RWPE2 (cell line): ENCODE data around the gene SLC7A7.

Experiments used
- ATAC-seq: fragments of 200-7000 bp; cut with Tn5 transposase; 3 replicates; pipeline ENCODE4 v1.9.1; 2021; ENCODE audit warnings: low read depth
- DNase-seq: peaks from one replicate; pipeline ENCODE4 v3.0.0-alpha.2; 2020; ENCODE audit warnings: low spot score
- H3K27ac ChIP-seq: fragments of 450-650 bp; 2 replicates; pipeline ENCODE4 v1.5.1; 2017; ENCODE audit warnings: mild to moderate bottlenecking; ENCODE audit not compliant: poor library complexity, severe bottlenecking
- H3K27me3 ChIP-seq: fragments of 250-450 bp; sonication (Bioruptor Pico); 2 replicates; pipeline ENCODE4 v1.5.1; 2021; ENCODE audit warnings: mild to moderate bottlenecking, moderate library complexity; ENCODE audit not compliant: insufficient read depth, poor library complexity, severe bottlenecking
- H3K36me3 ChIP-seq: fragments of 250-450 bp; sonication (Bioruptor Pico); 2 replicates; pipeline ENCODE4 v1.5.1; 2020; ENCODE audit warnings: low read depth, mild to moderate bottlenecking, moderate library complexity
- H3K4me1 ChIP-seq: fragments of 250-450 bp; sonication (Bioruptor Pico); 2 replicates; pipeline ENCODE4 v1.5.1; 2021; ENCODE audit warnings: mild to moderate bottlenecking, moderate library complexity; ENCODE audit not compliant: insufficient read depth, poor library complexity, severe bottlenecking
- H3K4me3 ChIP-seq: fragments of 250-450 bp; sonication (Bioruptor Pico); 2 replicates; pipeline ENCODE4 v1.5.1; 2021; ENCODE audit warnings: mild to moderate bottlenecking, moderate library complexity; ENCODE audit not compliant: severe bottlenecking
- H3K9me3 ChIP-seq: fragments of 250-450 bp; sonication (Bioruptor Pico); 2 replicates; pipeline ENCODE4 v1.5.1; 2021; ENCODE audit warnings: mild to moderate bottlenecking, moderate library complexity; ENCODE audit not compliant: severe bottlenecking
- CTCF ChIP-seq: fragments of 450-650 bp; IDR thresholded peaks from one replicate; pipeline ENCODE4 v1.5.1; 2017; ENCODE audit warnings: mild to moderate bottlenecking, moderate library complexity; ENCODE audit not compliant: poor library complexity, severe bottlenecking

The SLC7A7 gene

GRCh38 chr14:22773162-22774010 lies 41.8 kb downstream of the SLC7A7 start:
- Histone ChIP-seq H3K27me3 (no peaks in the 10 kb centered on the region), H3K4me1 (no peaks in the 10 kb centered on the region), H3K36me3 (peaks cover 35% of the 10 kb centered on the region), H3K4me3 (no peak overlapping the region), H3K9me3 (no peaks in the 10 kb centered on the region), H3K27ac (no peak overlapping the region)
- no peak for TF ChIP-seq CTCF
- no peak for DNase-seq
- ATAC-seq: no peak

- no peak overlapping the region for H3K4me3 ChIP-seq
- H3K9me3 ChIP-seq: no peaks in the 10 kb centered on the region
- DNase-seq (no peak), ATAC-seq (no peak)
- H3K27me3 ChIP-seq: no peaks in the 10 kb centered on the region
- TF ChIP-seq CTCF: no peak
- no peak overlapping the region for H3K27ac ChIP-seq
- H3K4me1 ChIP-seq: peaks cover 2% of the 10 kb centered on the region
- H3K36me3 ChIP-seq: peaks cover 42% of the 10 kb centered on the region
Observed at GRCh38 chr14:22772725-22773124, 42.5 kb downstream of the SLC7A7 start.

- ATAC-seq: no peak
Observed at GRCh38 chr14:22770481-22771187, 44.6 kb downstream of the SLC7A7 start.

GRCh38 chr14:22769369-22769768 lies 45.9 kb downstream of the SLC7A7 start:
- peaks cover 43% of the 10 kb centered on the region for H3K36me3 ChIP-seq

More at GRCh38 chr14:22770481-22771187, 44.6 kb downstream of the SLC7A7 start:
- Histone ChIP-seq H3K4me3 (no peak overlapping the region), H3K4me1 (peaks cover 9% of the 10 kb centered on the region), H3K9me3 (no peaks in the 10 kb centered on the region), H3K27me3 (no peaks in the 10 kb centered on the region), H3K27ac (no peak overlapping the region), H3K36me3 (peaks cover 43% of the 10 kb centered on the region)
- TF ChIP-seq CTCF: no peak
- DNase-seq: no peak

More at GRCh38 chr14:22769369-22769768, 45.9 kb downstream of the SLC7A7 start:
- H3K4me1 ChIP-seq: peaks cover 9% of the 10 kb centered on the region
- no peak overlapping the region for H3K27ac ChIP-seq
- DNase-seq (no peak), ATAC-seq (no peak)
- no peak for TF ChIP-seq CTCF
- no peak overlapping the region for H3K4me3 ChIP-seq
- H3K27me3 ChIP-seq: no peaks in the 10 kb centered on the region
- no peaks in the 10 kb centered on the region for H3K9me3 ChIP-seq
